Ovary (tissue), 9 donors: Measurements from ENCODE around the gene USP28. TPM values are rescaled to one million over a fixed set of nuclear protein-coding genes. Genes with fewer than 3 reads are reported as not detected.
"Not testable (repeated sequence)": the region's sequence is repeated elsewhere in the genome, so short reads cannot be mapped to it uniquely, and the experiment has no call there.

Experiments
- DNase-seq, 5 donors: peaks; one replicate each; pipeline ENCODE4 v3.0.0-alpha.2; 2019 to 2020
- H3K27ac ChIP-seq, 2 donors: fragments of 200-600 bp; one replicate each; pipeline versions ENCODE4 v1.5.1 to v1.8.0; 2019 to 2022
- H3K27me3 ChIP-seq: fragments of 200-600 bp; one replicate; pipeline ENCODE4 v1.8.0; 2022
- H3K36me3 ChIP-seq: fragments of 200-600 bp; sonication (generic); one replicate; pipeline ENCODE4 v1.5.1; 2019
- H3K4me1 ChIP-seq: one replicate; pipeline ENCODE4 v1.8.1; 2013; ENCODE audit warnings: mild to moderate bottlenecking, moderate library complexity; ENCODE audit not compliant: insufficient read depth
- H3K4me3 ChIP-seq: fragments of 200-600 bp; sonication (generic); one replicate; pipeline ENCODE4 v1.5.1; 2017
- H3K9me3 ChIP-seq, 2 donors: fragments of 200-600 bp in 1 of 2; sonication (generic) in 1 of 2; one replicate each; pipeline versions ENCODE4 v1.5.1 to v1.8.1; 2013 to 2019; ENCODE audit warnings: mild to moderate bottlenecking in 1 of 2, moderate library complexity in 1 of 2
- CTCF ChIP-seq, 3 donors: fragments of 450-650 bp in 2 of 3; fragments of 200-600 bp in 1 of 3; IDR thresholded peaks; one replicate each; pipeline versions ENCODE4 v1.5.1 to v1.8.0; 2016 to 2022; ENCODE audit warnings: antibody characterized with exemption in 3 of 3, mild to moderate bottlenecking in 1 of 3
- EP300 ChIP-seq: sonication (generic); formaldehyde crosslinking; IDR thresholded peaks from one replicate; pipeline ENCODE4 v1.6.1; 2017; ENCODE audit warnings: antibody characterized with exemption
- POLR2A ChIP-seq: fragments of 450-650 bp; IDR thresholded peaks from one replicate; pipeline ENCODE4 v1.6.1; 2017; ENCODE audit warnings: antibody characterized with exemption, mild to moderate bottlenecking, moderate library complexity
- WGBS, 3 donors: extraction: QIAGEN DNeasy Blood & Tissue Kit in 1 of 3; methylation state at CpG; one replicate each; pipeline versions ENCODE4 v1.1.5 to v1.1.7; 2013 to 2017; 5-methylcytosine and 5-hydroxymethylcytosine counted together
- intact Hi-C, 4 donors: fragments of 100-400 bp; cut with DNase I; formaldehyde crosslinking; loops; one replicate each; pipeline versions ENCODE4 v1.11.0 to v1.15.1; 2022 to 2023
- polyA plus RNA-seq, 2 donors: library from polyadenylated mRNA; stranded (reverse); fragments of 200-250 nt in 1 of 2; fragments of 350-450 nt in 1 of 2; fragmentation: Illumina TruSeq in 1 of 2; extraction: RNeasy Lipid Tissue Mini Kit (QIAGEN cat#74804) in 1 of 2; gene quantifications; one replicate each; pipeline ENCODE4 v1.2.3, GENCODE V29; 2013 to 2014
- small RNA-seq: library from RNA; depleted of rRNA; stranded (forward); fragments of <200 nt; gene quantifications from one replicate; pipeline ENCODE3, GENCODE V24; 2016
- total RNA-seq, 7 donors: library from RNA; depleted of rRNA in 2 of 7; stranded (reverse); fragments of >200 nt in 2 of 7; fragmentation: NEBNext Ultra II Directional in 3 of 7; extraction: Animal tissue kit (Norgen Biotek cat#: 25700) in 3 of 7; gene quantifications; one replicate each; pipeline versions ENCODE4 v1.1.0 to v1.2.4, GENCODE V29; 2016 to 2023
- donor health status: DM: no; HTN: no; CAD: no; lungs with moderate emphysema.
- donor health status: DM: no; HTN: no; CAD: no.
- donor health status: Bipolar disorder and iron deficiency.
- donor health status: DM: yes; HTN: yes; CAD: no.
- donor health status: DM: no; HTN: no; CAD: no.
- donor health status: DM: yes; HTN: yes; CAD: no.

USP28 gene
- total and polyA plus RNA-seq, 9 donors, result 11.0 to 29.5 (median 23.4) TPM

DNA sequence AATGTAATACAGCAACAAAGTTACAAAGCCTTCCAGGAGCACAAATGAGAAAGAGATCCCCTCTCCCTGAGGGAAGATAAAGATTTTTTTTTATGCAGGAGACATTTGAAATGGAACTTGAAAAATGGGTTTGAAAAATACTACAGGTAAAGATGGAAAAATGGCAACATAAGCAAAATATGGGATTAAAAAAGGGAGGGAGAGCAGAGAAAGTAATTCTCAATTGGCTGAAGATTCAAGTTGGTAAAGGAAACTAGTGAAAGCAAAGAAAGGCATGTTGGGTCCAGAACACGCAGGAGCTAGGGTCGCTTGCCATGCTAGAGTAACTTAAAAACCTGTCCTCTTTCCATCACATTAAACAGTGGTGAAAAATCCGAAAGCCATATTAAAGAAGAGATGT is 103.4 kb downstream of the USP28 start:
- no peaks in the 10 kb centered on the region for H3K9me3 ChIP-seq
- TF ChIP-seq POLR2A, result no peak
- TF ChIP-seq EP300, result no peak
- H3K36me3 ChIP-seq, result no peaks in the 10 kb centered on the region
- H3K27me3 ChIP-seq, result no peaks in the 10 kb centered on the region
- peaks cover 6% of the 10 kb centered on the region for H3K4me1 ChIP-seq
- DNase-seq, result no peak
- WGBS, 3 donors, result 61 to 94% (median 91%) methylated on average over 3 of the region's 3 CpGs
- no peak overlapping the region for H3K27ac ChIP-seq
- intact Hi-C loops, result loop anchor here in 1 of 4 donors (10.0 kb wide), 1 partner anchor 457 kb away; the partner anchor contains the start of gene TTC12
- H3K4me3 ChIP-seq, result peak overlapping the region; percentile 83

GRCh38 chr11:113764527-113765219 is 110.7 kb downstream of the USP28 start:
- no peak for DNase-seq
- Histone ChIP-seq H3K27me3 (no peaks in the 10 kb centered on the region), H3K9me3 (no peaks in the 10 kb centered on the region), H3K4me1 (no peaks in the 10 kb centered on the region), H3K27ac (no peak overlapping the region), H3K4me3 (no peak overlapping the region), H3K36me3 (no peaks in the 10 kb centered on the region)
- intact Hi-C loops, result no loop called here
- TF ChIP-seq POLR2A (no peak), EP300 (no peak), CTCF (IDR thresholded peaks at IDR 0.05) (no peak)
- 92 to 94% (median 93%) methylated on average over 2 of the region's 2 CpGs for WGBS, 3 donors

DNA sequence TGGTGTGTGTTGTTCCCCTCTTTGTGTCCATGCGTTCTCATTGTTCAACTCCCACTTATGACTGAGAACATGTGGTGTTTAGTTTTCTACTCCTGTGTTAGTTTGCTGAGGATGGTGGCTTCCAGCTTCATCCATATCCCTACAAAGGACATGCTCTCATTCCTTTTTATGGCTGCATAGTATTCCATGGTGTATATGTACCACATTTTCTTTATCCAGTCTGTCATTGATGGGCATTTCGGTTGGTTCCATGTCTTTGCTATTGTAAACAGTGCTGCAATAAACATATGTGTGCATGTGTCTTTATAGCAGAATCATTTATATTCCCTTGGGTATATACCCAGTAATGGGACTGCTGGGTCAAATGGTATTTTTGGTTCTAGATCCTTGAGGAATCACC is 112.3 kb downstream of the USP28 start:
- H3K4me1 ChIP-seq, DNase-seq, intact Hi-C loops, H3K27ac ChIP-seq, H3K27me3 ChIP-seq, H3K4me3 ChIP-seq, H3K9me3 ChIP-seq, H3K36me3 ChIP-seq: not testable (repeated sequence)
- WGBS, 3 donors, result 93 to 100% (median 97%) methylated on average over 2 of the region's 2 CpGs

- H3K36me3 ChIP-seq, result no peaks in the 10 kb centered on the region
- H3K4me1 ChIP-seq, result no peaks in the 10 kb centered on the region
- TF ChIP-seq CTCF (IDR thresholded peaks at IDR 0.05) (no peak), POLR2A (no peak), EP300 (no peak)
- H3K4me3 ChIP-seq, result no peak overlapping the region
- H3K9me3 ChIP-seq, result no peaks in the 10 kb centered on the region
- H3K27ac ChIP-seq, result no peak overlapping the region
- no peak for DNase-seq
- WGBS, 3 donors, result 93 to 96% (median 95%) methylated on average over 3 of the region's 3 CpGs
- intact Hi-C loops, result no loop called here
- H3K27me3 ChIP-seq, result no peaks in the 10 kb centered on the region
These were observed 115.1 kb downstream of the USP28 start for GRCh38 chr11:113760241-113760640.

GRCh38 chr11:113752932-113753331 is 122.4 kb downstream of the USP28 start:
- no peaks in the 10 kb centered on the region for H3K36me3 ChIP-seq
- TF ChIP-seq CTCF (IDR thresholded peaks at IDR 0.05), result no peak
- TF ChIP-seq EP300, result no peak
- no peak for TF ChIP-seq POLR2A
- 95 to 98% (median 98%) methylated on average over 3 of the region's 3 CpGs for WGBS, 3 donors
- intact Hi-C loops, result no loop called here
- no peak overlapping the region for H3K27ac ChIP-seq
- no peak for DNase-seq
- no peak overlapping the region for H3K4me3 ChIP-seq
- H3K4me1 ChIP-seq, result no peaks in the 10 kb centered on the region
- no peaks in the 10 kb centered on the region for H3K27me3 ChIP-seq
- no peaks in the 10 kb centered on the region for H3K9me3 ChIP-seq

Small RNA genes lying within 50 kb of the gene (small RNA-seq; reads per million reads assigned to genes)
- gene LRRC37A13P (not detected), gene RNU6-1107P (not detected), gene RPS29P19 (not detected)

Other genes with a start within 250 kb of the USP28 start
- gene TMPRSS5, start 169.3 kb downstream of the USP28 start, total RNA-seq, result 1 to 10 TPM in 1 of 7 donors, under 1 TPM in 5, not detected in 1; 0.60 to 1.1 (median 0.84) TPM
- under 1 TPM in 1 of 2 donors, not detected in 1; 0.27 TPM for gene TMPRSS5, start 169.3 kb downstream of the USP28 start, polyA plus RNA-seq
- 10 to 100 TPM in 4 of 7 donors, 1 to 10 TPM in 3; 8.9 to 12.6 (median 11.7) TPM for gene ZW10, start 101.9 kb downstream of the USP28 start, total RNA-seq
- gene ZW10, start 101.9 kb downstream of the USP28 start, polyA plus RNA-seq, result 10 to 100 TPM in 1 of 2 donors, 1 to 10 TPM in 1; 7.0 to 11.8 TPM
- gene CLDN25, start 95.8 kb downstream of the USP28 start, total RNA-seq, result not detected
- not detected for gene CLDN25, start 95.8 kb downstream of the USP28 start, polyA plus RNA-seq
- not detected for gene HTR3B, start 29.2 kb upstream of the USP28 start, total RNA-seq
- not detected for gene HTR3B, start 29.2 kb upstream of the USP28 start, polyA plus RNA-seq
- gene HTR3A, start 99.5 kb upstream of the USP28 start, total RNA-seq, result not detected
- not detected for gene HTR3A, start 99.5 kb upstream of the USP28 start, polyA plus RNA-seq
- gene ZBTB16, start 184.1 kb upstream of the USP28 start, total RNA-seq, result 100 to 1,000 TPM in 3 of 7 donors, 10 to 100 TPM in 4; 12.7 to 160 (median 94.6) TPM
- 10 to 100 TPM; 20.0 to 41.4 TPM for gene ZBTB16, start 184.1 kb upstream of the USP28 start, polyA plus RNA-seq